Stimulated activated memory B cell treated with anti-CD40 and anti-IgM and Interleukin-4, amounts not matched to agents 10 μg/mL and 1 μg/mL and 100 μg/mL, for 72 hours (primary cell): Measurements from ENCODE around the gene GNB1.
"Not testable (repeated sequence)": the region's sequence is repeated elsewhere in the genome, so short reads cannot be mapped to it uniquely, and the experiment has no call there.

Source experiments
- ATAC-seq: fragments of 150-1000 bp; cut with Tn5 transposase; 2 replicates; pipeline ENCODE4 v1.10.0; 2021
- H3K27ac Mint-ChIP-seq: one replicate; pipeline ENCODE4 v1.8.0; 2022; ENCODE audit warnings: mild to moderate bottlenecking, mixed read lengths
- H3K27me3 Mint-ChIP-seq: one replicate; pipeline ENCODE4 v1.8.0; 2022; ENCODE audit warnings: mixed read lengths
- H3K36me3 Mint-ChIP-seq: one replicate; pipeline ENCODE4 v1.8.0; 2022; ENCODE audit warnings: mixed read lengths
- H3K4me1 Mint-ChIP-seq: one replicate; pipeline ENCODE4 v1.8.0; 2022; ENCODE audit warnings: mixed read lengths
- H3K4me3 Mint-ChIP-seq: one replicate; pipeline ENCODE4 v1.8.0; 2022; ENCODE audit warnings: mild to moderate bottlenecking, moderate library complexity, mixed read lengths
- H3K9me3 Mint-ChIP-seq: one replicate; pipeline ENCODE4 v1.8.0; 2022; ENCODE audit warnings: mixed read lengths

GNB1 gene

DNA sequence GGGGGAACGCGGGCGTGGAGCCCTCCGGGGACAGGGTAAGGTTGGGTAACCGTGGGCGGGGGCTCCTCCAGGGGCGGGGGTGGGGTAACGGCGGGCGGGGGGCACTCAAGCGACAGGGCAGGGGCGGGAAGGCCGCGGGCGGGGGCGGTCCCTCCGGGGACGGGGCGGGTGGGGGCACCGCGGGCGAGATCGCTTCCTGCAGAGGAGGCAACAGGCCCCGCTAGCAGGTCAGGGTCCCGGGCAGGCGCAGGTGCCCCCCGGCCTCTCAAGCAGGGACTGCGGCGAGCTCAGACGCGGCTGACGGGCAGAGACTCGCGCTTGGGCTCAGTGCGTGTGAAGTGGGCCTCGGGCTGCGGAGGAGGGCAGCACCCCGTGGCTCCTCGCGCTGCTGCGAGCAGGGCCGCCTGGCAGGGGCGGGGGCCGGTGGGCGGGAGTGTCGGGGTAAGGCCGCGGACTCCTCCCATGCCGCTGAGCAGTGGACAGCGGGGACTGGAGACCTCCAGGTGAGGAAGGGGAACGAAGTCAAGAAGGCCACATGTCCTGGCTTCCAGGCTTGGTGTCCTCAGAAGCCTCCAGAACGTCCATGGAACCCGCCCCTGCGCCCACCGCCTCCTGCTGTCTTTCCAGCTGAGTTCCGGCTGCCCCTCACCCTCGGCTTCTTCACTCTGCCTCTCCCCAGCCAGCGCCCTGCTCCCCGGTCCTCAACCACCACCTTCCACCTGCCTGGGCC, 627 bp upstream of the GNB1 start:
- Mint-ChIP-seq H3K4me3 (peak overlapping the region; percentile 93), H3K36me3 (no peaks in the 10 kb centered on the region), H3K9me3 (no peaks in the 10 kb centered on the region), H3K4me1 (peaks cover 71% of the 10 kb centered on the region), H3K27me3 (no peaks in the 10 kb centered on the region), H3K27ac (peak overlapping the region; percentile 89)
- peak; percentile 58 for ATAC-seq

DNA sequence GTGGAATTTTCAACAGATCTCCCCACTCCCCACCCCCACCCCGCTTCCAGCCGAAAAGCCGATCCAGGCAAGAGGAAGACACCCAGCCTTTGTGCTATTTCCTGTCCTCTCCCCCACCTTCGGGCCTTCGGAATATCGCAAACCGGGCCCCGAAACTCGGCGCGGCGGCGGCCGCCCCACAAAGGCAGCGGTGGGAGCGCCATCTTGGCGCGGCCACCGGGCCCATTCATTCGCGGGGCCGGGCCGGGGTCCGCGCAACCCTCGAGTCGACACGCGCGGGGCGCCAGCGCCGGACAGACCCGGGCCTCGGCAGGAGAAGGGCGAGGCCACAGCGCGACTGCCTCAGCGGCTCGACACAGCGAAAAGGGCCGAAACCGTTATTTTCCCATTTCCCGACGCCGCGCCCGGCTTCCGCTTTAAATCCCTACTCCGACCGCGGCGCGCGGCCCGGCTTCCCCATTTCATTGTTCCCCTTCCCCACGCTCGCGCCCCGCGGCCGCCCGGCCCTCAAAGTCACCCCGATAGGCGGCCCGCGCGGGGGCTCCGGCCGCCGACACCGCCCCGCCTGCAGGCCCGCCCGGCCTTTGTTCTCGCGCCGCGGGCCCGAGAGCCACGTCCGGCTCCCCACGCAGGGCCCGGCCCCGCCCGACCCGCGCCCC, 911 bp downstream of the GNB1 start:
- H3K36me3 Mint-ChIP-seq: no peaks in the 10 kb centered on the region
- H3K9me3 Mint-ChIP-seq: no peaks in the 10 kb centered on the region
- H3K4me1 Mint-ChIP-seq: peaks cover 63% of the 10 kb centered on the region
- H3K4me3 Mint-ChIP-seq: peak overlapping the region; percentile 83
- H3K27ac Mint-ChIP-seq: peak overlapping the region; percentile 89
- H3K27me3 Mint-ChIP-seq: no peaks in the 10 kb centered on the region
- ATAC-seq: peak; percentile 69

DNA sequence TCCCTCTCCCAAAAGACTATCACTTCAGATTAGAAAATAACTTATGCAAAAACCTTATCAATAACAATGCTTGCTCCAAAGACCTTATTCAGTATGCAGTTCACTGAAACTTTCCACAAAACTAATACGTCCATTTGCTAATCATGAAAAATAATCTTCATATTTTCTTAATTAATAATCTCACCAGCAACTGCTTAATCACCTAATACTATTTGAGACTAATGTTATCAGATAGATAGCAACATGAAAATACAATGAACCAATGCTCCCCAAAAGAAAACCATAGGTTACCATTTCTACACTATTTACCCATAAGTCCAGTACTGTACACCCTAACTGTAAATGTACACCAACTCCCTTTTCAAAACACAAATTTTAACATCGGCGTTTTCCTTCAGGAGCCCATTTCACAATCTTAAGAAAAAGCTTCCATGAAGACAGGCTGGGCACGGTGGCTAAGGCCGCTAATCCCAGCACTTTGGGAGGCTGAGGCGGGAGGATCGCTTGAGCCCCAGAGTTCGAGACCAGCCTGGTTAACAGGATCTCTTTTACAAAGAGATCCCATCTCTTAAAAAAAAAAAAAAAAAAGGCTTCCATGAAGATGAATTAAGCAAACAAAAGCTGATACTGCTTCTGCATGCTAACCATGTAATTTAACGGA, 1.7 kb downstream of the GNB1 start:
- H3K27ac Mint-ChIP-seq: peak overlapping the region; percentile 89
- H3K4me3 Mint-ChIP-seq: peak overlapping the region; percentile 83
- no peaks in the 10 kb centered on the region for H3K9me3 Mint-ChIP-seq
- H3K4me1 Mint-ChIP-seq: peaks cover 62% of the 10 kb centered on the region
- no peak for ATAC-seq
- no peaks in the 10 kb centered on the region for H3K36me3 Mint-ChIP-seq
- H3K27me3 Mint-ChIP-seq: no peaks in the 10 kb centered on the region

DNA sequence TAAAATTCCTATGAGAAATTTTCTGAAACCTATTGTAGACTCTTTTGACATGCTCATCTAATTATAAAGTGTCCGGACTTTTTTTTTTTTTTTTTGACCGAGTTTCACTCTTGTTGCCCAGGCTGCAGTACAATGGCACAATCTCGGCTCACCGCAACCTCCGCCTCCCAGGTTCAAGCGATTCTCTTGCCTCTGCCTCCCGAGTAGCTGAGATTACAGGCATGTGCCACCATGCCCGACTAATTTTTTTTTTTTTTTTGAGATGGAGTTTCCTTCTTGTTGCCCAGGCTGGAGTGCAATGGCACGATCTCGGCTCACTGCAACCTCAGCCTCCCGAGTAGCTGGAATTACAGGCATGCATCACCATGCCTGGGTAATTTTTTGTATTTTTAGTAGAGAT, 7.0 kb downstream of the GNB1 start:
- not testable (repeated sequence) for H3K4me3 Mint-ChIP-seq, H3K27ac Mint-ChIP-seq, H3K36me3 Mint-ChIP-seq, H3K27me3 Mint-ChIP-seq, H3K9me3 Mint-ChIP-seq, ATAC-seq
- peaks cover 77% of the 10 kb centered on the region for H3K4me1 Mint-ChIP-seq

DNA sequence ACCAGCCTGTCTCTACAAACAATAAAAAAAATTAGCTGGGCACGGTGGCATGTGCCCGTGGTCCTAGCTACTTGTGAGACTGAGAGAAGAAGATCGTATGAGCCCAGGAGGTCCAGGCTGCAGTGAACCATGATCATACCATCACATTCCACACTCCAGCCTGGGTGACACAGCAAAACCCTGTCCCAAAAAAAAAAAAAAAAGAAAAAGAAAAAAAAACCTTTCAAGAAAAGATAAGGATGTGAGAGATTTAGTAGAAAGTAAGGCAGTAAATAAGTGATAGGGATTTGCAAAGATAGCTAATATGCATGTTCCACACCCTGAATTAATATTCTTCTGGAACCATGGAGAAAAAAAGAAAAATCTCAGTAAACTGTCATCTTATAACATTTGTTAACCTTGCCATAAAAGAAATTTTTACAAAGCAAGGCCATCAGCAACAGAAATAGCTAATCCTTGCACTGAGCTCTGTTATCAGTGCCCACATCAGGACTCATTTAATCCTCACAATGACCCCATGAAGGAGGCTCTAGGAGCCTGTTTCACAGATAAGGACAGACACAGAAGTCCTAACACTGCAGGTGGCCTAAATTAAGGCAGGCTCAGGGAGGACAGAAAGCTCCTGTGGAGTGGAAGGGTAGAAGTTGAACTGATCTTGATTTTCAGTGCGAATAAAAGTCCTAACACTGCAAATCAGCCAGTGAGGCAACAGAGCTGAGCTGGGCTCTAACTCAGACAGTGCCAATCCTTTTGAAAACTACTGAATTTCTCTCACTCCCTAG, 7.6 kb downstream of the GNB1 start:
- Mint-ChIP-seq H3K27ac (peak overlapping the region; percentile 75), H3K9me3 (no peaks in the 10 kb centered on the region), H3K4me1 (peaks cover 77% of the 10 kb centered on the region), H3K27me3 (no peaks in the 10 kb centered on the region), H3K36me3 (peaks cover 9% of the 10 kb centered on the region), H3K4me3 (no peak overlapping the region)
- ATAC-seq: no peak

DNA sequence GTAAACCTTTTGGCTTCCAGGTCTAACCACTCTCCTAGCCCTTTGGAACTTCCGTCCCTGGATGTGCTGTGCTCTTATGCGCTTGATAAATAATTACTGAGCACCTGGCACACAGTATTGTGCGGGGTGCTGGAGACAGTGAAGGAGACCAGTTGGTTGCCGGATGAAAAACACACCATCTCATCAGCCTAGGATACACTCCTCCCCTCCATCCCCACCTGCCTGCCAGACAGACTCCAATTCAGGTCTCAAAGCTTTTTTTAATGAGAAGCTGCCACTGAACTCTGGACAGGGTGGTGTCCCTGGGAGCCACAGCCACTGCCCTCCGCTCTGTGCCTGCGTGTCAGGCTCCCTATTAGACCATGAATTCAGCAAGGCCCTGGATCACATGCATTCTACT, 9.2 kb downstream of the GNB1 start:
- ATAC-seq: no peak
- peaks cover 16% of the 10 kb centered on the region for H3K36me3 Mint-ChIP-seq
- no peaks in the 10 kb centered on the region for H3K27me3 Mint-ChIP-seq
- H3K27ac Mint-ChIP-seq: peak overlapping the region; percentile 44
- peaks cover 76% of the 10 kb centered on the region for H3K4me1 Mint-ChIP-seq
- no peak overlapping the region for H3K4me3 Mint-ChIP-seq
- H3K9me3 Mint-ChIP-seq: no peaks in the 10 kb centered on the region

DNA sequence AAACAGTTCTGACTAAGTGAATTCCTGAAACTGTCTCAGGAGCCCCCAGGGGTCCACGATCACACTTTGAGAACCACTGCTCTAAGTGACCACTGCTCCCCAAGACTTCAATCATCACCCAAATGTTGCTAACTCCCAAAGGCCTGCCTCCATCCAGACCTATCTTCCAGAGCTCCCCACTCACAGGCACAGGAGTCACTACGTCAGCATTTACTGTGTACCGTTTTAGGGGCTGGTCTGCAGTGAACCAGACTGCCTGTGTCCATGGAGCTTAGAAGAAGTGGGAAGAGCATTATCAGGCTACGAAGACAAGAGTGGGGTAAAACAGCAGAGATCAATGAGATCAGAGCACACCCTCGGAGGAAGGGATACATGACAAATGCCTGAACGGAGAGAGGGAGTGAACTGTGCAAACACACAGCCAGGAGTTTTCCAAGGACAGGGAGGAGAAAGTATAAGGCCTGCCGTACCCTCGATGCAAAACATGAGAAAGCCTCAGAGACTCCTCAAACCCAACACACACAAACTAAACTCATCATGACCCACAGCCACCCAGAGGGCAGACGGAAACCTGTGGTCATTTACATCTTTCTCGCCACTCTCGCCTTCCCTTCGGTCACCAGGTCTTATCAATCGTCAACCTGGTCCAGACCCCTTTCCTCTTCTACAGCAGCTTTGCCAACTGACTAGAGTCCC, 10.1 kb downstream of the GNB1 start:
- Mint-ChIP-seq H3K27me3 (no peaks in the 10 kb centered on the region), H3K36me3 (peaks cover 25% of the 10 kb centered on the region), H3K9me3 (no peaks in the 10 kb centered on the region), H3K27ac (peak overlapping the region; percentile 44), H3K4me3 (no peak overlapping the region), H3K4me1 (peaks cover 78% of the 10 kb centered on the region)
- no peak for ATAC-seq

DNA sequence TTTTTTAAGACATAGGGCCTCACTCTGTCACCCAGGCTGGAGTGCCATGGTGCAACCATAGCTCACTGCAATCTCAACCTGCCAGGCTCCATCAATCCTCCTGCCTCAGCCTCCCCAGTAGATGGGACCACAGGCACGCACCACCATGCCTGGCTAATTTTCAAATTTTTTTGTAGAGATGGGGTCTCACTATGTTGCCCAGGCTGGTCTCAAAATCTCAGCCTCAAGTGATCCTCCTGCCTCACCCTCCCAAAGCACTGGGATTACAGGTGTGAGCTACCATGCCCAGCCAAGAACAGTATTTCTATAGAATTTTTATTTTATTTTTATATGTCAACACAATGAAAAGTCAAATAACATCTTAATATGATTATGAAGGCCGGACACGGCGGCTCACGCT, 10.9 kb downstream of the GNB1 start:
- Mint-ChIP-seq H3K4me1 (peaks cover 82% of the 10 kb centered on the region), H3K27ac (no peak overlapping the region), H3K4me3 (no peak overlapping the region), H3K36me3 (peaks cover 32% of the 10 kb centered on the region), H3K27me3 (no peaks in the 10 kb centered on the region), H3K9me3 (no peaks in the 10 kb centered on the region)
- ATAC-seq: no peak

DNA sequence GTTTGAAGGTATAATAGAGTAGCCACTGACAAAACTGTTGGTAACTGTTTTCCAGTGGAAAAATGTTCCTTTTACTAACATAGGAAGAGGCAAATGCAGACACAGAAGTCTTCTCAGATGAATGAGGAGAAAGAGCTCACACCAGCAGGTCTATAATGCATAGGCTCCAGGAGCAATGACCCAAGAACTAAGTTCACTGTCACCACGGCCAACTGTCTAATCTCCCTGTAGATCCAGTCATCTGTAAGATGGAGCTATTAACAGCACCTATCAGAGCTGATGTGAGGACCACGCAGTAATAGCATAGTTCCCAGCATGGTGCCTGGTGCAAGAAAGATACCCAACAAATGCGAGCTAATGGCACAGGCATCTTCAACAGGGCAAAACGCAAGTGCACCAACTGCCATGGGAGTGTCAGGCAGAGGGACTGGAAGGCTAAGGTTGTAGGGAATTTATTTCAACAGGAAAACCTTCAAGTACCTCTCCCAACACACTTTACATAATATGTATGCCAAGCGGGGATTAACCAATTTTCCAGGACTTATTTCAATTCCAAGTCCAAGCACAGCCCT, 12.9 kb downstream of the GNB1 start:
- no peak for ATAC-seq
- H3K4me1 Mint-ChIP-seq: peaks cover 76% of the 10 kb centered on the region
- no peak overlapping the region for H3K27ac Mint-ChIP-seq
- no peaks in the 10 kb centered on the region for H3K27me3 Mint-ChIP-seq
- peaks cover 42% of the 10 kb centered on the region for H3K36me3 Mint-ChIP-seq
- no peak overlapping the region for H3K4me3 Mint-ChIP-seq
- H3K9me3 Mint-ChIP-seq: no peaks in the 10 kb centered on the region

DNA sequence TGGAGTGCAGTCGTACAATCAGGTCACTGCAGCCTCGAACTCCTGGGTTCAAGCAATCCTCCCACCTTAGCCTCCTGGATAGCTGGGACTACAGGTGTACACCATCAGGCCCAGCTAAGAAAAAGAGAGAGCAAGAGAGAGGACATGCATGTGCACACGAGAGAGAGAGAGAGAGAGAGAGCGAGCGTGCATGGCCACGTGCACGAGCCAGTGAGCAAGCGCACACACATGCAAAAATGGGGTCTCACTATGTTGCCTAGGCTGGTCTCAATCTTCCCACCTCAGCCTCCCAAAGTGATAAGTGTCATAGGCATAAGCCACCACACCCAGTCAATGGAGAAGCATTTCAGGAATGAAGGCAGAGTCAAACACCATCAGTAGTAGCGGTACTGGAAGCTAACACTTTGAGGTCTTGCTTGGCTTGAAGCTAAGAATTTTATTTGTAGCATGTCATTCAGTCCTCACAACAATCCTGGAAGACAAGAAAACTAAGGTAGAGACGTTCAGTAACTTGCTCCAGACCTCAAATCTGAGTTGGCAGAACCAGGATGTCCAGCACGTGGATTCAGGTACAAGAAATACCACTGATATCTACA, 14.5 kb downstream of the GNB1 start:
- no peaks in the 10 kb centered on the region for H3K27me3 Mint-ChIP-seq
- H3K4me3 Mint-ChIP-seq: peak overlapping the region; percentile 19
- no peak for ATAC-seq
- H3K9me3 Mint-ChIP-seq: no peaks in the 10 kb centered on the region
- H3K4me1 Mint-ChIP-seq: peaks cover 76% of the 10 kb centered on the region
- H3K36me3 Mint-ChIP-seq: peaks cover 57% of the 10 kb centered on the region
- H3K27ac Mint-ChIP-seq: peak overlapping the region; percentile 59

DNA sequence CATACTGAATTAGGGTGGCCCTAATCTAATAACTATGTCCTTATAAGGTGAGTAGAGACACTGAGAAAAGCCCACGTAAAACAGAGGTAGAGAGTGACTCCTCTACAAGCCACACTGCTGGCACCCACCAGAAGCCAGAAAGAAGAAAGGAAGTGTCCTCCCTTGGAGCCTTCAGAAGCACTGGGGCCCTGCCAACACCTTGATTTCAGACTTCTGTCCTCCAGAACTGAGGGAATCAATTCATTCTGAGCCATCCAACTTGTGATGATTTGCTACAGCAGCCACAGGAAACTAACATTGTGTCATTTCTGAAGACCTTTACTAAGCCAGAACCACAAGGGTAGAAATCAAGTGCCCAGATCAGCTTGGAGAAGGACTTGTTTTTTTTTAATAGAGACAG, 15.0 kb downstream of the GNB1 start:
- Mint-ChIP-seq H3K27ac (peak overlapping the region; percentile 59), H3K36me3 (peaks cover 62% of the 10 kb centered on the region), H3K27me3 (no peaks in the 10 kb centered on the region), H3K9me3 (no peaks in the 10 kb centered on the region), H3K4me1 (peaks cover 76% of the 10 kb centered on the region), H3K4me3 (no peak overlapping the region)
- ATAC-seq: no peak

DNA sequence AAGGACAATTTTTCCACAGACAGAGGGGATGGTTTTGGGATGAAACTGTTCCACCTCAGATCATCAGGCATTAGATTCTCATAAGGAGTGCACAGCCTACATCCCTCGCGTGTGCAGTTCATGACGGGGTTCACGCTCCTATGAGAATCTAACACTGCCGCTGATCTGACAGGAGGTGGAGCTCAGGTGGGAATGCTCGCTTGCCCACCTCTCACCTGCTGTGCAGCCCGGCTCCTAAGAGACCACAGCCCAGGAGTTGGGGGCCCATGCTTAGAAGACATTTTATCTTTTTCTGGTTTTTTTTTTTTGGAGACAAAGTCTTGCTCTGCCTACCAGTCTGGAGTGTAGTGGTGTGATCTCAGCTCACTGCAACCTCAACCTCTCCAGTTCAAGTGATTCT, 16.0 kb downstream of the GNB1 start:
- Mint-ChIP-seq H3K27me3 (no peaks in the 10 kb centered on the region), H3K27ac (no peak overlapping the region), H3K9me3 (no peaks in the 10 kb centered on the region), H3K4me1 (peaks cover 81% of the 10 kb centered on the region), H3K4me3 (no peak overlapping the region), H3K36me3 (peaks cover 66% of the 10 kb centered on the region)
- no peak for ATAC-seq

DNA sequence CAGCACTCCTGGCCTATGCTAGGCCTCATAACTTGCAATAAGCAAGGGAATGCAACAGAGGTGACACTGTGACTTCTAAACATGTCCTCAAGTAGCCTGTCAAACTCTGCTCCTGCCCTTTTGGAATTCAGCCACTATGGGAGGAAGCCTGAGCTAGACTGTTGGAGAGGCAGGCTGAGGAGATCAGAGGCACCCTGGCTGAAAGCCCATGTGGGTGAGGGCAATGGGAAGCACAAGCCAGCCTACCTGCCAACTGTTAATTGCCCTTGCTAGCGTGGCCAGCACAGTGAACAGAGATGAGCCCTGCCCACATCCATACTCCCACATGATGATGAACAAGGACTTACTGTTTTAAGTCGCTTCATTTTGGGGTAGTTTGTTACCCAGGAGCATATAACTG, 17.7 kb downstream of the GNB1 start:
- Mint-ChIP-seq H3K4me3 (no peak overlapping the region), H3K27me3 (no peaks in the 10 kb centered on the region), H3K4me1 (peaks cover 77% of the 10 kb centered on the region), H3K36me3 (peaks cover 56% of the 10 kb centered on the region), H3K9me3 (no peaks in the 10 kb centered on the region), H3K27ac (no peak overlapping the region)
- no peak for ATAC-seq

DNA sequence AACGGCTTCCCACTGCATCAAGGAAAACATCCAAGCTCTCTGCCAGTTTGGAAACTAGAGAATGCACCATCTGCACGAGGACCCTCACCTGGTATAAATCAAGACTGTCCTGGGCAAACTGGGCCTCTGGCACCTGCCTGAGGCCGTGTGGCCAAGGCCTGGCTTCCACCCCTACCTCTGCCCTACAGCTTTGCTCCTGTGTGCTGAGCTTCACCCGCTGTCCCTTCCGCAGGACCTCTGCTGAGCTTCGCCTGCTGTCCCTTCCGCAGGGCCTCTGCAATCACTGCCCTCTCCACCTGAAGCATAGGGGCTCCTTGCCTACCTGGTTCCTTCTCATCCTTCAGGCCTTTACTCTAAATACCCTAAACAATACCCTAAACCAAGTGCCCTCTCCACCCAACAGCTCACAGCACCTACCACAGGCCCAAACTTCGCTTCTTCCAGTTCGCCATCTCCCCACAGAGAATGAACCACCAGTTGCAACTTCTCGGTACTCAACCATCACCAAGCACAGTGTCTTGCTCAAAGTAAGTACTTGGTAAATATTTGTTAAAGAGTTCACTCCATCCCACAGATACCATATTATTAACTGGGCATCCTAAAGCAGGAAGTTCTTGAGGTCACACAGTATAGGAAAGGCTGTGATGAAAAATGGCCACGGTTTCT, 18.4 kb downstream of the GNB1 start:
- no peaks in the 10 kb centered on the region for H3K27me3 Mint-ChIP-seq
- ATAC-seq: no peak
- peaks cover 57% of the 10 kb centered on the region for H3K36me3 Mint-ChIP-seq
- H3K4me3 Mint-ChIP-seq: peak overlapping the region; percentile 11
- H3K9me3 Mint-ChIP-seq: no peaks in the 10 kb centered on the region
- peak overlapping the region; percentile 11 for H3K27ac Mint-ChIP-seq
- H3K4me1 Mint-ChIP-seq: peaks cover 76% of the 10 kb centered on the region
